ENCODE data around the gene ARL4D.
"Not testable (repeated sequence)": the region's sequence is repeated elsewhere in the genome, so short reads cannot be mapped to it uniquely, and the experiment has no call there.

ARL4D gene

GRCh38 chr17:43396491-43397060, 2.2 kb upstream of the ARL4D start:
- no peak for DNase-seq

- DNase-seq = no peak
Observed at GRCh38 chr17:43399839-43400328, 1.1 kb downstream of the ARL4D start.

DNA sequence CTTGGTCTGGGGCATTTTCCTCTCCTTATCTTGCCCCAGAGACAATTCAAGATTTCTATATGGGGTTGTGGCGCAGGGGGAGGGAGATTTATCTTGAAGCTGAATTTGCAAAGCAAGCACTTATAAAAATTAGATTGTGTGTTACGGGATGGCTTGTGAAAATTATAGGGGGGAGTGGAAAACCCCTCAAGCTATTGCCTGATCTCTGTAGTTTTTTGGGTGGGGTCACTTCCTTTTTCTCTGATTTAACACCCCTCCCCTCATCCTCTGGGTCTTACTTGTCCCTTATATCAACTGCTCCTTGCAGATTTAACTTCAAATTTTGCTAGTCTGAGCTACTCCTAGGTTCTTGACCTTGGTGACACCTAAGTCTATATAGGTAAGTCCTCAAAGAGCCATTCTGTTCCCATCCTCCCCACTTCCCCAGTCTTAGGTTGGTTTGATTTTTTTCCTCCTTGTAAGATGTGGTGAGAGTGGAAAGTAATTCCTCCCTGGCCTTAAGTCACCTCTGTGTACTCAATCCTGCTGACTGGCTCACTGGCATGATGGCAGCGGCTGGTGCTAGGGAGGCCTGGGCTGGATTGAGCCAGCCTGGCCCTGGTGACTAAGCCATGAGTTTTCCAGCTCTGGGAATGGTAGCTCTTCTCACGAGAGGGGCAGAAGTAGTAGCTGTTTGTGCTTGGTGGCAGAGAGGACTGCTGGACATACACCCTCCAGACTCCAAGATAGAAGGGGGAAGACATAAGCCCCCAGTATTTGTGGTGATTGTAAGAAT, 2.3 kb downstream of the ARL4D start:
- DNase-seq = peak; percentile 79

DNA sequence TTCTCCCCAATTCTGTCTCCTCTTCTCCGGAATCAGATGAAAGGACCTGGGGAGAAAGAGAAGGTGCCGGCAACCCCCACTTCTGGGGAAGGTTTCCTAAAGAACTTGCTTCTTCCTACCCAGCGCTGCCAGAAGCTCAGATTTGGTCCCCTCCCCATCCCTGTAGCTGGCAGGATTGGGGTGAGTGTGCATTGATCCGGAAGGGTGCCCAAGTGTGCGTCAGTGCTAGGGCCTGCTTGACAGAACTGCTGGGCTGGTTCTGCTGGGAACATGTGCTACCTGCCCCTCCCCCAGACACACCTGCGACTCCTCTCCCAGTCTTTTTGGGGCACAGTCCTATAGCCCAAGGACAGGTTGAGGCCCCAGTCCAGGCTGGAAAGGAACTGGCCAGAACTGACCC, 3.3 kb downstream of the ARL4D start:
- DNase-seq = no peak

- no peak for DNase-seq
Observed at GRCh38 chr17:43402567-43402966, 3.8 kb downstream of the ARL4D start.

DNA sequence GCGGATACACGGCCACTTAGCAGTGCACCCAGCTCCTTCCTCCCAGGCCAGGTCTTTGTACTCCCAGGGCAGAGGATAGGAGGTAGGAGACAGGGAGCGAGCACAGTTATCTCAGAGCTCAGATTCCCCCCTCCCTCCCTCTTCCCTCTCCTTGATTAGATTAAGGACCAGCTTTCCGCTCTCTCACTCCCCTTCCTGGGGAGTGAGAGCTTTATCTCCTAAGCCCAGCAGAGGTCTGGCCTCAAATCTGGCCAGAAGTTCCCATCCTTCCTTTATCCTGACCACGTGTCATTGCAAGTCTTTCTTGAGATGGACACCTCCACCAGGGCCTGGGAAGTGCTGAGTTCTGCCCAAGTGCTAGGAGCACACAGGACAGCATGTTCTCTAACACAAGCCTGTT, 5.1 kb downstream of the ARL4D start:
- no peak for DNase-seq

GRCh38 chr17:43405861-43406260, 7.1 kb downstream of the ARL4D start:
- no peak for DNase-seq

DNA sequence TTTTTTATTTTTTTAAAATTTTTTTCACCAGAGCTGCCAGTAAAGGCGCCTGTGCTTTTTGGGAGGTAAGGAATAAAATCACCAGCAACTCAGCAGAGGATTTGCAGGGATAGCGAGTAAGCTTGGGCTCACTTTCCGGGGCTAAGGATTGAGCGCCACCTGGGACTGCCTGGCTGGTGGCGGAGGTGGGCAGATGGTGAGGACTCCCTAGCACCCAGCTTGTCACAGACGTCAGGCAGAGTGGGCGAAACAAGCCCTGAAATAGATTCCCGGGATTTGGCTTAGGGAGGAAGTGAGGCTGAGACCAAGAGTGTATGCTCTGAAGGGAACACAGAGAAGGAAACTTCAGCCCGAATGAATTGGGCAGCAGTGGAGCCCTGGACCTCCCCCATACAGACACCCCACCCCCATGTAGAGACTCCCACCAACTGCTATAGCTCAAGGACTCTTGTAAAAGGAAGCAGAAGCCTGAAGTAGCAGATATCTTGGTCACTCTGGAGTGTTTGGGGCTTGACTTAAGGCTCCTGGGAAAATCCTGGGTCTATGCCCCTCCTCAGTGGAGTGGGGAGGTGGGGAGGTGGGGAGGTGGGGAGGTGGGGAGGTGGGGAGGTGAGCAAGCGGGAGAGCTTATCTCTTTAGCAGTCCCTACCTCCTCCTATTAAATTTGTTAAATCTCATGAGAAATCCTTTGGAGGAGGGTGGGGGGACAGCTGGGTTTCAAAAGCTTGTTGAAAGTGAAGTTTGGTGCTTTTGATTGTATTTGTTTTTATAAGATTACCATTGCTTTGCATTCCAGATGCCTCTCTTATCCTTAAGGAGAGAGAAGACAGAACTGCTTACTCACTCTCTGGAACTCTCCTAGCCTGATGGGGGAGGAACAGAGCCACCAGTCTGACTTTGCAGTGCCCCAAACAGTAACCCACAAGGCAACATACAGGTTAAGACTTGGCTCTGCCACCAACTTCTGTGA, 8.2 kb downstream of the ARL4D start:
- no peak for DNase-seq

DNA sequence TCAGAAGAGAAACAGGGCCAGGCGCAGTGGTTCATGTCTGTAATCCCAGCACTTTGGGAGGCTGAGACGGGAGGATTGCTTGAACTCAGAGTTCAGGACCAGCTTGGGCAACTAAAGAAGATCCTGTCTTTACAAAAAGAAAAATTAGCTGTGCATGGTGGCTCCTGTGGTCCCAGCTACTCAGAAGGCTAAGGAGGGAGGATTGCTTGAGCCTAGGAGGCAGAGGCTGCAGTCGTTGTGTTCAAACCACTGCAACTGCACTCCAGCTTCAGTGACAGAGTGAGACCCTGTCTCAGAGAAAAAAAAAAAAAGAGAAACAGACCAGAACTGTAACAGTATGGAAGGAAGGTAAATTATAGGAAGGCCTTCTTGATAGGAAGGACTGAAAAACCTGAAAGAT, 10.3 kb downstream of the ARL4D start:
- no peak for DNase-seq

- DNase-seq = no peak
Observed at GRCh38 chr17:43410557-43411368, 12.0 kb downstream of the ARL4D start.

DNA sequence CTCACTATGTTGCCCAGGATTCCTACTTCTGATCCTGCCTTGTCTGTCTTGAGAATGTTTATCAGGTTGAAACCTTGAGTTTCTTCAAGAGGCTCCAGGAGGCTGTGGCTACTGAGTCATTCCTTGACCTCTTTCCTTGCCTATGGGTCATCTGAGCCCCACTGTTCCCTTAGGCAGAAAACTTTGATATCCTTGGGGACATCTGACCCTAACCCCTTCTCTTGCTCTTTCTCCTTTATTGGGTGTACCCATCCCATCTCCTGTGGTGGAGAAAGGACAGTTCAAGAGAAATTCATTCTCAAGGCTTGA, 12.5 kb downstream of the ARL4D start:
- no peak for DNase-seq

GRCh38 chr17:43411749-43412148, 13.0 kb downstream of the ARL4D start:
- no peak for DNase-seq

DNA sequence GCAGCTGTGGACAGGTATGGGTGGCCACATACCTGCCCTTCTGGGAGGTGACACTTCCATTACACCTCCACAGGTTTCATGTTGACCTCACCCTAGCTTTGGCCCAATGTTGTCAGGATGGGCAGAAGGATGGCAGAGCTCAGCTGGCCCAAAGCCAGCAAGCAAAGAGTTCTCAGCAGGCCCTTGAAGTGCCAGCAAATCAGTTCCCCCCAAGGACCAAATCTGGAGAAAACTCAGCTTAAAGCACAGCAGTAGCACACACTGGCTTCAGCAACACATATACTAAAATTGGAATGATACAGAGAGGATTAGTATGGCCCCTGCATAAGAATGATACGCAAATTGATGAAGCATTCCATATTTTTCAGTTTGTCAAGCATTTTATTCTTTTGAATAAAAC, 13.4 kb downstream of the ARL4D start:
- no peak for DNase-seq

GRCh38 chr17:43416998-43417890, 18.5 kb downstream of the ARL4D start:
- DNase-seq = no peak

DNA sequence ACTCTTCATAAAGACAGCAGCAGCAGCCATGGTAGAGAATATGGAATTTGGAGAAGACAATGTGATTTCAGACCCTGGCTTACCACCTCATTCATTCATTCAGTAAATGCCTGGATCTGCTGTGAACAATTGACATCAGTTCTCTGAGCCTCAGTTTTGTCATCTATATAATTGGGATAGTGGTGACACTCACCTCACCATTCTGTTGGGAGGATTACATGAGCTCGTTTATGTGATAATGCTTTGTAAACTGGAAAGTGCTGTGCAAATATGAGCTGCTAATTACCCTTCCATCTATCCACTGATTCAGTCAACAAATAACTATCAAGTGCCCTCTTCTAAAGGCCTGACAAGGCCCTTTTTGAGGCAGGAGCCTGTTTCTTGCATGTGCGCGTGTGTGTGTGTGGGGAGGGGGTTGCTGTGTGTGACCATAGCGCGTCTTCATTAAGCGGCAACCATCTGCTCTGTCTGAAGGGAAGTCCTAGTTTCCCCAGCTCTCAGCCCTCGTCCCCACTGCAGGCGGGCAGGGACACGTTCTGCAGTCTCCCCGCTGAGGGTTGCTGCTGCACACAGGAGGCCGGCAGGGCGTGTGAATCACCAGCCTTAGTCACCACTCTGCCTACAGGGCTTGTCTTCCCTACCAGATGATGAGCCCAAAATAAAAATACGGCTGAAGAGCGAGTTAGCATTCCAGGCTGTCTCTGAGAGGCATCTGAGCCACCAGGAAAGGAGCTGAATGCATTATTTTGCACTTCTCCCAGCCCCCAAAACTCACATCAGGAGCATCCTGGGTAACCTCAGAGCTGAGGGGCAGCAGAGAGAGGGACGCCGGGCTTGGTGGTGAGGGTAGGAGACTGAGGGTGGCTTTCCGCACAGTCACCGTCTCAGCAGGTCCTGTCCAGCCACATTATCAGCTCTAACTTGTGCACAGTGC, 19.9 kb downstream of the ARL4D start:
- peak; percentile 84 for DNase-seq

- DNase-seq = not testable (repeated sequence)
Observed at GRCh38 chr17:43419375-43419882, 20.6 kb downstream of the ARL4D start.

GRCh38 chr17:43423777-43424455, 25.1 kb downstream of the ARL4D start:
- no peak for DNase-seq

- no peak for DNase-seq
Observed at GRCh38 chr17:43427362-43428043, 28.7 kb downstream of the ARL4D start.

- no peak for DNase-seq
Observed at GRCh38 chr17:43428524-43428923, 29.7 kb downstream of the ARL4D start.

Data from amniotic stem cell (primary cell).